DLD1 (cell line): ENCODE measurements around the gene B3GALT2.
"Not testable (repeated sequence)": the region's sequence is repeated elsewhere in the genome, so short reads cannot be mapped to it uniquely, and the experiment has no call there.

Experiments used
- in situ Hi-C: cut with HindIII; loops from 2 replicates; pipeline ENCODE4 v1.10.0; 2017; ENCODE audit warnings: low sequenced_read_pairs

B3GALT2 gene, protein sequence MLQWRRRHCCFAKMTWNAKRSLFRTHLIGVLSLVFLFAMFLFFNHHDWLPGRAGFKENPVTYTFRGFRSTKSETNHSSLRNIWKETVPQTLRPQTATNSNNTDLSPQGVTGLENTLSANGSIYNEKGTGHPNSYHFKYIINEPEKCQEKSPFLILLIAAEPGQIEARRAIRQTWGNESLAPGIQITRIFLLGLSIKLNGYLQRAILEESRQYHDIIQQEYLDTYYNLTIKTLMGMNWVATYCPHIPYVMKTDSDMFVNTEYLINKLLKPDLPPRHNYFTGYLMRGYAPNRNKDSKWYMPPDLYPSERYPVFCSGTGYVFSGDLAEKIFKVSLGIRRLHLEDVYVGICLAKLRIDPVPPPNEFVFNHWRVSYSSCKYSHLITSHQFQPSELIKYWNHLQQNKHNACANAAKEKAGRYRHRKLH

DNA sequence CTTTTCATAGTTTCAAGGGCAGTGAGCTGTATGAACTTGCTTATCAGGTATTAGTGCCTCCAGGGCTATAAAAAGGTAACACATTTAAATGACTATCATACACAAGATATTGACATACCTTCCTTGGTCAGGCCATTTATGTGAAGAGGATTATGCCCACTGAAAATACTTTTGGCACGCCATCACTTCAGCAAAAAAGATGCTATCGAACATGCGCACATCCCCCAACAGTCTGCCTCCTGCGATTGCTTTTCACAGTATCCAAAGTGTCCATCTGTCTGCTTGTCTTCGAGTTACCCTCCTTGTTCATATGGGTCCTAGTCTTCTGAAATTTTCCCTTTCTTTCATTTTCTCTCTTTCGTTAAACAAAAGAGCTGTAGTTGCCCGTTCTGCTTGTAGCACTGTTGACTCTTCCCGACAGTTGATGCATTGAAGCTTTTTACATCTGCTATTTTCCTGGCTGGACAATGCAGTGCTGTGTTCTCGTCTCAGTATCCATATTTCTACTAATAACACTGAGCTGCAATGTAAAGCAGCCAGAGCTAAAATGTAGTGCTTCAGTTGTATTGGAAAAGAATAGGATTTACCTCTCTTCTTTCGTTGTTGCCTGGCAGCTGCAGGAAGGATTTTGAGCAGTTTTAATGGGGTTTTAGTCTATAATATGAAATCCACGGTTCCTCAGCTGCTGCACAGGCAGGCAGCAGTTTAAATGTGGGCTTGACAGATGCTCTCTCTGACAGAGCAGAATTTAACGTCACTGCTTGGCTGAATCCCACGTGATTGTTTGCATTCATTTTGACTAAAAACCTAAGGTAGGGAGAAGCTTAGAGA, at the start of gene B3GALT2:
Gene B3GALT2 (minus strand): TSS at position 713 of the 831 bp plus-strand sequence. CDS start 5,051 bp downstream, outside the sequence.
- in situ Hi-C loops = no loop called here

DNA sequence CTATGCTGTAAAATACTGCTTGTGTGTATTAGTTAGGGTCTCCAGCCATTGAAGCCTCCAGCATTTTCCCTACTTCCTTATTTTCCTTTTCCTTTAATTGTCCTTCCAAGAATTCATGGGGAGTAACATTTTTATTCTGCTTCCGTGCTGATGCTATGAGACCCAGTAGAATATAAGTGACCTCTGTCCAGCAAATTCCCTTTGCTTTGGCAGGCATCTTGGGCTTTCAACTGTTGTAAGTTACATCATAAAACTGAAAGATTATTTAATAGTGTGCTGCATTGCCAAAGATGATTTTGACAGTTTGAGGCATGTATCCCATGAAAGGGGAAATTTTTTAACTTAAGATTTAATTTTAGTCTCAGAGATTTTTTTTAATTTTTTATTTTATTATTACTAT, 48.1 kb upstream of the B3GALT2 start:
- in situ Hi-C loops = no loop called here

DNA sequence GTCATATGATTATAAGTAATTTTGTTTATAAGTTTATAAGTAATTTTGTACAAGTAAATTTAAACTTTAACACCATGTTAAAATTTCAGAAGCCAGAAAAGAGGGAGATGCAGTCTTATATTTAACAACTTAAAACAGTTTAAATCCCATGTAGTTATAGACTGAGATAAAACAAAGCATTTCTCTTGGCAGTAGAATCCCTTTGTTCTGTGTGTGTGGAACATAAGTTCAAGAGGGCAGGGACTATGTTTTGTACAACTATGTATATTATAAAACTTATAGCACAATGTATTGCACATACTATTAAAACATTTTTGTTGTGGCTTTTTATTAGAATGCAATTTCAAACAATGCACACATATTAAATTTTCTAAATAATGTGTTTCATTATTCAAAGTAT, 44.7 kb upstream of the B3GALT2 start:
- in situ Hi-C loops = not testable (repeated sequence)

DNA sequence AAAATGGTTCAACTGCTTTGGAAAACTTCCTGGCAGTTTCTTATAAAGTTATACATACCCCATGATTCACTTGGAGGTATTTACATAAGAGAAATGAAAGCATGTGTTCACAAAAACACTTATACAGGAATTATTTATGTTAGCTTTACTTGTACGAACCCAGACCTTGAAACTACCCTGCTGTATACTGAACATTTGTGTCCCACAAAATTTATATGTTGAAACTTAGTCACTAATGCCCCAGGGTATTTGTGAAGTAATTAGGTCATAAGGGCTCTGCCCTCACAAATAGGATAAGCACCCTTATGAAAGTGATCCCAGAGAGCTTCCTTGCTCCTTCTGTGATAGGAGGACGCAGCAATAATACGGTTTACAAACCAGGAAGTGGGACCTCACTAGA, 42.7 kb upstream of the B3GALT2 start:
- in situ Hi-C loops = no loop called here

DNA sequence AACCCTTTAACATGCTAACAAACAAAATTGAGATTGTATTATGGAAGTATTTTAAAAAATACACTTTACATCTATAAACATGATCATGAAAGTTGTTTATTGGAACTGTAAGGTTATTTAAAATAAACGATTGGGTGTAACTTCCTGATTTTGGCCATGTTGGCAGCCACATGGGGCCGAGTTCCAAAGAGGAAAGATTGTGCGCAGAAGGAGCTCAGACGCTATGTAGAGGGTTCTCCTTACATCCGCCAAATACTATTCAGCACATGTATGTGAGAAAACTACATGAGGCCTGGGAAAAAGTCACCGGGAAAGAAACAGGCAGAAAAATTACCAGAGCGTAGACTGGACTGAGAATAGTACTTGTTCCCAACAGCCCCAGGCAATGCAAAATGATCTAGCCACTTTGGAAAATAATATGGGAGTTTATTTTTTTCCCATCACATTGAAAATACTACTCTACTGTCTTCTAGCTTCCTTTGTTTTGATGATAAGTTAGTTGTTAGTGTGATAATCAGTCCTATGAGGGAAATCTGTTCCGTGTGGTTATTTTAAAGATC, 35.7 kb upstream of the B3GALT2 start:
- in situ Hi-C loops = no loop called here

DNA sequence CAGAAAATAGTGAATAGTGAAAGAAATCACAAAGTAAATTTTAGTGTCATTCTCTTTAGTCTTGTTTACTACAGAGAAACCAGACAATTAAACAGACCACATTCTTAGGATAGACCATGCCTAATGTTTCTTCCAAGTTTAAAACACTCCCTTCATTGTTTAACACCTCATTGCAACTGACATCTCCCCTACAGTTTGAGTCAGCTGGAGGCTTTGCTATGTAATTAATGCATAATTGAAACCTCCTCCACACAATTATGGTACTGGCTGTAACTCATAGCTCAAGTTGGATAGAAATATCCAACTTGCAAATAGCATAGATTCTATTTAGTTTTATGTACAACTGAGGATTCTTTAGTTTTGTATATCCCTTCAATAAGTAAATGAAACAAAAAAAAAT, 35.2 kb upstream of the B3GALT2 start:
- in situ Hi-C loops = no loop called here

DNA sequence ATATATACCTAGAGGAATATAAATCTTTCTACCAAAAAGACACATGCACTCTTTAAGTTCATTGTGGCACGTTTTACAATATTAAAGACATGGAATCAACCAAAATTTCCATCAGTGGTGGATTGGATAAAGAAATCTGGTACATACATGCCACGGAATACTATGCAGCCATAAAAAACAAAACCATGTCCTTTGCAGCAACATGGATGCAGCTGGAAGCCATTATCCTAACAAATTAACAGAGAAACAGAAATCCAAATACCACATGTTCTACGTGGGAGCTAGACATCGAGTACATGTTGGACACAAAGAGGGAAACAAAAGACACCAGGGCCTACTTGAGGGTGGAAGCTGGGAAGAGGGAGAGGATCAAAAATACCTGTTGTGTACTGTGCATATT, 33.0 kb upstream of the B3GALT2 start:
- in situ Hi-C loops = no loop called here

DNA sequence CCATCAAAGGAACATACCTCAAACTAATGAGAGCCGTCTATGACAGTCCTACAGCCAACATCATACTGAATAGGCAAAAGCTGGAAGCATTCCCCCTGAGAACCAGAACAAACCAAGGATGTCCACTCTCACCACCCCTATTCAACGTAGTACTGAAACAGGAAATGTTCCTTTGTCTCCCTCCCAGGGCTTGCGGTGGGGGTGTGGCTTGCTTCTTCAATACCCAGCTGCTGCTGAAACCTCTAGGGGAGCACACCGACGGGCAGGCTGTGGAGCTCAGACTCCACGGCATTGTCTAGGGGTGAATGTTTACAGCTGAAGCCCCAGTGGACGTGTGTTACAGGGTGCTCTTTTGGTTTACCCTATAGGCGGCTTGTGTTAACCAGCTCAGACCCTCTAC, 30.5 kb upstream of the B3GALT2 start:
- in situ Hi-C loops = no loop called here

DNA sequence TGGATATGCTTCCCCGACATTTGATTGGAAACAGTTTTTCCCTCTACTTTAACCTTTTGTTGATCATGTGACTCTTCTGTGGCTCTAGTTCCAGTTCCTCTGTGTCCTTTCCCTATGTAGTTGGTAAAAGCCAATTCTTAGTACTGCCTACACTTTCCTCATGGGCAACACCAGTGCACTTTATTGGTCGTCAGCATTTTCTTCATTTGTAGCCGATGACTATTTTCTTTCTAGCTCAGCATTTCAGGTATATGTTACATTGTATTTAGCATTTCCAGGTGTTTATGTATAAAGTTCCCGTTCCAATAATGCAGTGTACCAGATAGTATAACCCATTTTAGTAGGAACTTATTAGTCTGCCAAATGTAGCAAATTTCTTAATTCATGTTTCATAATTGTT, 27.6 kb upstream of the B3GALT2 start:
- in situ Hi-C loops = no loop called here

DNA sequence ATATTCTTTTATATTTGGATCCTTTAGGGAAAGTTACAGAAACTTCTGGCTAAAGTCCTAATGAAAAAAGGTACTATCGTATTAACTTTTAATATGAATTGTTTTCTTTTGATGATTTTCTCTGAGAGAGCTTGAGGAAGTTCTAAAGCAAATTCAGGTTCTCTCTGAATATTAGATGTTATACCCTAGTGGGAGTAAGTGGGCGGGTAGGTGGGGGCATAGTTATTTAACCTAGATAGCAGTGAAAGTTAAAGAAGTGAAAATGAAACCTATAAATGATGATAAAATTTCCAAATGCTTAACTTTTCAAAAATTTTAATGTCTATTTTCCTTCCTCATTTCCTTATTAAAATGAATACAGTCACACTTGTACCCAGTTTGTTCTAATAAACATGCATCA, 26.2 kb upstream of the B3GALT2 start:
- in situ Hi-C loops = no loop called here

DNA sequence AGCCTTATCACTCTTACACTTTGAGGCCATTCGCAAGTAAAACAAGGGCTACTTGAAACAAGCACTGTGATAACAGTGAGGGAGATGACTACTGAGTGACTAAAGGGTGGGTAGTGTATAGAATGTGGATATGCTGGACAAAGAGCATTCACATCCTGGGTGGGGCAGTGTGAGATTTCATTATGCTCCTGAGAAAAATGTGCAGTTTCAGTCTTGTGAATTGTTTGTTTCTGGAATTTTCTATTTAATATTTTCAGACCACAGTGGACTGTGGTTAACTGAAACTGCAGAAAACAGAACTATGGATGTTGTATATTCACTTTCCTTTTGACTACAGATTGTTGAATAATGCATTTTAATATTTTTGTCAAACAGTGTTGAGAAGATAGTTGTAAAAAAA, 25.1 kb upstream of the B3GALT2 start:
- in situ Hi-C loops = no loop called here

DNA sequence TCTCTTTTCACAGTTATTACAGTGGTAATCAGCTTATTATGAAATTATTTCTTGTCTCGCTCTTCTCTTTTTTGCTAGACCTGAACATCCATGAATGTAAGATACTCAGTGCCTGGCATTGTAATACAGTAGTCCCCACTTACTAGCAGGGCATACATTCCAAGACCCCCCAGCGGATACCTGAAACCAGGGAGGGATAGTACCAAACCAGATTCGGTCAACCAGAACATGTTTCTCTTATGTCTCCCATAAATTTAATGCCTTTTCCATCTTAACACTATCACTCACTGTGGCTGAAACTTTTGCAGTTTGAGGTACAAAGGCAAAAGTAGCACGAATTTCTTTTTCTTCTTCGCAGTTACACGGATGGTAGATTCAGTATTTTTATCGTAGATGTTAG, 24.6 kb upstream of the B3GALT2 start:
- in situ Hi-C loops = no loop called here

DNA sequence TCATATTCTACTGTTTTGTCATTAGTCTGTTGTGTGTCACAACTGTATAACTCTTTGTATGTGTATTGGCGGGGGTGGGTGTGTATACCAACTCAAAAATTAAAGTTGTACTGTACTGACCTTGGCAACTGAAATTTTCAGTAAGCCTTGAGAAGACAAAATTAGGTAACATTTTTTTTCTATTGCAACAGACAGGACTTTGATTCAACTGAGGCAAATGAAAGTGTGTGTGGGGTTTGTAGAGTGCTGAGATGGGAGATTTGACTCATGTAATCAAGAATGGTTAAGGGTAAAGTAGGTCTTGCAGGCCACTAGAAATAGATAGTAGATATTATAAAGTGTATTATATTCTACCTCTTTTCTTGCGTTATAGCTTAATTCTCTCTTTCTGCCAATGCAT, 14.6 kb upstream of the B3GALT2 start:
- in situ Hi-C loops = no loop called here

DNA sequence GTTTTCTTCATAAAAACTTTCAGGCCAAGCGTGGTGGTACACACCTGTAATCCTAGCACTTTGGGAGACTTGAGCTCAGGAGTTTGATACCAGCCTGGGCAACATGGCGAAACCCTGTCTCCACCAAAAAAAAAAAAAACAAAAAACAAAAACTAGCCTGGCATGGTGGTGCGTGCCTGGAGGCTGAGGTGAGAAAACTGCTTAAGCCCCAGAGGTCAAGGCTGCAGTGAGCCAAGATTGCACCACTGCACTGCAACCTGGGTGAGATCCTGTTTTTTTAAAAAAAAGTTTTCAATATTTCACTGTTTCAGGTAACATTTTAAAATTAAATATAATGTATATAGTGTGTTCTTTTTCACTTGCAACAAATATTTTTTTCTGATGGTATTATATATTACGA, 13.5 kb upstream of the B3GALT2 start:
- in situ Hi-C loops = no loop called here

DNA sequence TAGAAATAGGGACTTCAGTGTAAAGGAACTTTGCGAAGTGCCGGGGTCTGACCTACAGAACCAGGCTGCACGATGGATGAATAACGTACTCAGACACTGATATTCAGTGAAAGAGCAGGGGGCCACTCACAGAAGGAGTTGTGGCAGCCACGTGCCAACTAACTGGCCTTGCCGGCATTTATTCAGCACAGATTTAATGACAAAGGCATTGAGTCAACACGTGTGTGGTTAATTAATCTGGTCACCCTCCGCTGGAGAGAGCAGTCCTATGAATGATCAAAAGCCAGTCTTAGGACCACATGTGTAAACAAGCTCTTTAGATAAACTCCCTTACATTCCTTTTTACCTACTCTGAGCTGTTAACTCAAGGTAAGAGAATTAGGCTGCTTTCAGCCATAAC, 6.2 kb upstream of the B3GALT2 start:
- in situ Hi-C loops = no loop called here

DNA sequence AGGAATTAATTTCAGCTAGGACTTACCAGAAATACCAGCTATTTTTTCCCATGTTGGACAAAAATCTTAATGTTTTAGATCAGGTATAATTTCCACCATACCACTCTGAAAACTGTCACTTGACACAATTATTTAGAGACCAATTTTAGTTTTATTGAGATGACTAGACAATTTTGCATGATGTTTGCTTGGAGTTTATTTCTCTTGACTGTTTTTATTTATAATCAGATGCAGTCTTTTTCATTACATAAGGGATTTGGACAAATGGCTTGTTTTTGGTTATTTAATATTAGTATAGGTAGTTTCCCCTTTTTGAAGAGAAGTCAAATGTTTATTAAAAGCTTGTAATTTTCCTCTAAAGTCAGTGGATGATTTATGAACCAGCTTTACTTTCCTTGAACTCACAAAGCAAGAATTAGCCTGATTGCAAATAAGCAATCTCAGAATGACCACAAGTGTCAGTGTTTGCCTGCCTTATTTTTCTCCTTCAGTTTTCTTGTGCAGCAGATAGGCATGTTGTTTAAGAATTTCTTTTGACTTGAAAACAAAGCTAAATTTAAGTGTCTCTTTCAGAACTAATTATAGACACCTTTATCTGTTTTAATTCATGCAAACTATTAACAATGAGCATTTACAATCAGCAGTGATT, 3.8 kb upstream of the B3GALT2 start:
- in situ Hi-C loops = no loop called here

DNA sequence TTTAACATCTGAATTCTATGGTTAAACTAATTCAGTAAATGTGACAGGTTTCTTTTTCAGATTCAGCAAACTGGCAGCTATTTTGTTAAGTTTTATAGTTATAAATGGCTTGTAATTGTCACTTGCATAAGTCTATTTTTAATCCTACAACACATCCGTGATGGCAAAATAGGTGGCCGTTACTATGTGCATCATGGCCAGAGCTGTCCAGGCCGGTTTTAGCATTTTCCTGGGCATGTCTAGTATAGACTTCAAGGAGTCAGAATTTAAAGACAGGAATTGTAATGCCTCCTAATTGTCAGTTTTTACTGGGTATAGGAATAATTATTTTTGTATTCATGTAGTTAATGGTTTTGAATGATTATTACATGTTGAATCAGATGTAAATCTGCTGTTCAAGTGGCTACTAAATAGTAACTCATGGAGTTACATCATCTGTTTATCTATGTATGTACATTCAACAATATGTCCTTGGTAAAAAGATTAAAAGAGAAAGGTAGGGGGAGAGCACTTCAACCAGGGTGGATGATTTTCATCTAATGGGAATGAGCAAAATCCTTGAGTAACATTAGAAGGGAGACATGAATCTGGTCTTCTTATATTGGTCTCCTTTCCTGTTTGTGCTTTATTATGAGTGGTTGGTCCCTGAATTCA, 3.2 kb upstream of the B3GALT2 start:
- in situ Hi-C loops = no loop called here

DNA sequence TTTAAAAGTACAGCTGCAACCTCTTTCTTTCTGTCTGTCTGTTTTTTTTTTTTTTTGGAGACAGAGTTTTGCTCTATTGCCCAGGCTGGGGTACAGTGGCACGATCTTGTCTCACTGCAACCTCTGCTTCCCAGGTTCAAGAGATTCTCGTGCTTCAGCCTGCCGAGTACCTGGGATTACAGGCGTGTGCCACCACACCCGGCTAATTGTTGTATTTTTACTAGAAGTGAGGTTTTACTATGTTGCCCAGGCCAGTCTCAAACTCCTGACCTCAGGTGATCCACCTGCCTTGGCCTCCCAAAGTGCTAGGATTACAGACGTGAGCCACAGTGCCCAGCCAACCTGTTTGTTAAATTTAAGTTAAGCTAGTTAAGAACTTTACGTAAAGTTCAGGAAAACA, 2.5 kb upstream of the B3GALT2 start:
- in situ Hi-C loops = not testable (repeated sequence)

DNA sequence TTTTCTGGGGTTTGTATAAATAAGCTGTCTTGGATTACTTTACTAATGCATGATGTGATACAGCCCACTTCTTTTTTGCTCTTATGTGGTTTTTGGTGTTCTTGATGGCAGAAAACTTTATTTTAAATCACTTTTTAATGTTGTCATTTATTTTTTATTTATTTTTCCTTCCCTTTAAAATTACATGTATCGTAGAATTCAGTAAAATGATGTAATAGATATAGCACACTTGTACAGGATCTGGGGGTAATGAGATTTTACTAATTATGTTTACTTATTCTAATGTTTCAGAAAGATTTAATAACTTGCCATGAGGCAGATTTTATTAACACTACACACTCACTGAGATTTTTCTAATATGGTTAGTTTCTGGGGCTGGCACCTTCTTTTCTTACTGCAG, 701 bp upstream of the B3GALT2 start:
- in situ Hi-C loops = no loop called here

DNA sequence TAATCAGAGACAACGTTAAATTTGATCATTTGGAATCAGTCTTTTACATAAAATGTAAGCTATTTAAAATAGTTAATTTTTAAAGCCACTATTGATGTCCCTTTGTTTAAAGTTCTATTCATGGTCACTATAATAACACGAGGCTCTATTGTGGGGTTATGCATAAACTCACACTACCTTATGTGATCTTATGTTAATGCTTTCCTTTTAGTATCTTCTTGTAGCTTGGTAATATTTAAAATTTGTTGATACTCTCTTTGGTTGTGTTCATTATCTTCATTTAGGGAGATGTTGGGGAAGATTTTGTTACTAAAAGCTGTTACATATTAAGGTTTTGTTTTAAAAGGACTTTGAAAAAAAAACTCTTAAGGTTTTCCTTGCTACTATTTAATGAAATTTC, 1.2 kb downstream of the B3GALT2 start:
- in situ Hi-C loops = no loop called here

DNA sequence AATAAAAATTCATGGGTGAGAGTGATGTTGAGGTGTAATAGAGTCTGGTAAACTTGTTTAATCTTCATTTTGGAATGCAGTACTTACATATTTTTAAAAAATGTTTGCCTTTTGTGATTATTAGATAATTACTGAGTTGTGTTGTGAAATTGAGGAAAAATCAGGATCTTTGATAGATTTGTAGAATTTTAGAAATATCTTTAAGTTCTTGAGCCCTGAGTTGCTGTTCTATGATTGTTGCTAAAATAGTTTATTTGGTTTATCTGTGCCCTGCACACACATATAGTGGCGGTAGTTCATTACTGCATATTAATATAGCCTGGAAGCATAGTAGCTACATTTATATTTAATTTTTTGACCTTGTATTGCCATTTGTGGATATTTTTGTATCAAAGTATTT, 1.6 kb downstream of the B3GALT2 start:
- in situ Hi-C loops = no loop called here
